GM23338 (cell line): ENCODE measurements around the gene HTT-AS.
A peak's percentile ranks its signal among the peaks of the same experiment; 100 is the strongest.

ENCODE experiments used
- CTCF ChIP-seq, 2 experiments: fragments of 200-600 bp in 1 of 2; sonication (generic) in 1 of 2; conservative IDR thresholded peaks; 2 replicates each; pipeline versions ENCODE4 v1.5.1 to v1.6.1; 2016 to 2017; ENCODE audit warnings: antibody characterized with exemption in 2 of 2, low read depth in 2 of 2, mild to moderate bottlenecking in 2 of 2, moderate library complexity in 1 of 2
- EZH2 ChIP-seq: fragments of 200-600 bp; sonication (generic); IDR thresholded peaks from one replicate; pipeline ENCODE4 v1.8.0; 2017; ENCODE audit warnings: antibody characterized with exemption, mild to moderate bottlenecking, low read depth; ENCODE audit not compliant: unreplicated experiment
- REST ChIP-seq: IDR thresholded peaks from one replicate; pipeline ENCODE4 v1.6.1; 2018; ENCODE audit warnings: antibody characterized with exemption; ENCODE audit not compliant: unreplicated experiment

- TF ChIP-seq CTCF (conservative IDR thresholded peaks at IDR 0.05; ENCODE audit: low read depth in 2 of 2): peak in 1 of 2 experiments; percentile 46; a peak in 2 of 4 replicates
- no peak for TF ChIP-seq REST
- no peak for TF ChIP-seq EZH2
Observed at GRCh38 chr4:3073158-3074077, 920 bp downstream of the HTT-AS start.
